Bone marrow (tissue), 2 donors: ENCODE results near the gene HOXB9.

ENCODE experiments used
- DNase-seq, 2 donors: peaks; one replicate each; lab custom pipeline; 2025; lab: John Stamatoyannopoulos, UW

Gene HOXB9

GRCh38 chr17:48610282-48611211, 15.6 kb downstream of the HOXB9 start, which contains the start of gene HOXB7:
HOXB7 (minus strand) TSS chr17:48611017; CDS start chr17:48610918, 99 bp downstream.
- peak in 1 of 2 donors; percentile 70 for DNase-seq

- no peak for DNase-seq
These were observed 16.3 kb downstream of the HOXB9 start for GRCh38 chr17:48609759-48610281.

GRCh38 chr17:48609033-48609432, 17.1 kb downstream of the HOXB9 start:
- no peak for DNase-seq

GRCh38 chr17:48608494-48608834, 17.7 kb downstream of the HOXB9 start:
- no peak for DNase-seq

- DNase-seq = no peak
These were observed 19.1 kb downstream of the HOXB9 start for GRCh38 chr17:48606892-48607614.

- DNase-seq = no peak
These were observed 19.9 kb downstream of the HOXB9 start for GRCh38 chr17:48605991-48606891.

GRCh38 chr17:48605409-48605919, 20.7 kb downstream of the HOXB9 start:
- no peak for DNase-seq

- no peak for DNase-seq
These were observed 21.3 kb downstream of the HOXB9 start, which contains the start of gene HOXB6 for GRCh38 chr17:48604770-48605329. HOXB6 (minus strand) TSS chr17:48604986; CDS start chr17:48598150, 6,836 bp downstream.

GRCh38 chr17:48603959-48604769, 22.0 kb downstream of the HOXB9 start:
- no peak for DNase-seq

- no peak for DNase-seq
These were observed 24.4 kb downstream of the HOXB9 start for GRCh38 chr17:48601539-48602425.

GRCh38 chr17:48601207-48601538, 25.0 kb downstream of the HOXB9 start:
- no peak for DNase-seq

GRCh38 chr17:48600244-48601098, 25.7 kb downstream of the HOXB9 start:
- DNase-seq = no peak

- no peak for DNase-seq
These were observed 26.8 kb downstream of the HOXB9 start for GRCh38 chr17:48599354-48599753.

GRCh38 chr17:48598736-48599135, 27.4 kb downstream of the HOXB9 start:
- no peak for DNase-seq

- peak in 1 of 2 donors; percentile 86 for DNase-seq
These were observed 28.2 kb downstream of the HOXB9 start for GRCh38 chr17:48597778-48598631.

GRCh38 chr17:48597528-48597777, 28.7 kb downstream of the HOXB9 start:
- peak in 1 of 2 donors; percentile 79 for DNase-seq

GRCh38 chr17:48596735-48597527, 29.2 kb downstream of the HOXB9 start:
- DNase-seq = no peak
